Activated T-cell treated with anti-CD3 and anti-CD28 coated beads for 1 hour (primary cell): ENCODE data around the gene FREM2.

Experiments used
- DNase-seq: peaks from one replicate; pipeline ENCODE4 v3.0.0-alpha.2; 2020; ENCODE audit warnings: low read depth

The FREM2 gene

DNA sequence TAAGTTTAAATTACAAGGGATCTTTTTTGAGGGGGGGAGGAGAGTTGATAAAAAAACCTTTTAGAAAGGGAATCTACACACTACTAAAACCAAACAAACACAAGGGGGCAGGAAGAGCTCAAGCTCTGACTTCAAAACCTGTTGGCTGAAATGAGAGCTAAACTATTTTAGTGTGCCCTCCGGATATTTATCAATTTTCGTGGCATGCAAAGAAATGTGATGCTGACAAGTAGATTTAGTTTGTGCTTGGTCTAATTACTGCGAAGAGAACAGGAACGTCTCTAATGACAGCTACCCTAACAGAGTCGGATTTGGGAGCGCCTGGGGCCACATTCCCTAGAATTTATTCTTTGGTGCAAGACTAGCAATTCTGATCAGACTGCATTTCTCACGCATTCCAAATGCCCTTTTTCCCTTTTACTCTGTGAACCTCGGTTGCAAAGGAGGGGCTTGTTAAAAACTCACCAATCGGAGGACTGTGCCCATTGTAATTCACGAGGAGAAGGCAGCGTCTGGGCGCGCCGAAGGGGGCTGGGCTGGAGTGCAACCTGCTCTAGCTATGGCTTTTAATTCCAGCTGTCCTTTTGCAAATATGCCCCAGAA is 802 bp upstream of the FREM2 start:
- no peak for DNase-seq

DNA sequence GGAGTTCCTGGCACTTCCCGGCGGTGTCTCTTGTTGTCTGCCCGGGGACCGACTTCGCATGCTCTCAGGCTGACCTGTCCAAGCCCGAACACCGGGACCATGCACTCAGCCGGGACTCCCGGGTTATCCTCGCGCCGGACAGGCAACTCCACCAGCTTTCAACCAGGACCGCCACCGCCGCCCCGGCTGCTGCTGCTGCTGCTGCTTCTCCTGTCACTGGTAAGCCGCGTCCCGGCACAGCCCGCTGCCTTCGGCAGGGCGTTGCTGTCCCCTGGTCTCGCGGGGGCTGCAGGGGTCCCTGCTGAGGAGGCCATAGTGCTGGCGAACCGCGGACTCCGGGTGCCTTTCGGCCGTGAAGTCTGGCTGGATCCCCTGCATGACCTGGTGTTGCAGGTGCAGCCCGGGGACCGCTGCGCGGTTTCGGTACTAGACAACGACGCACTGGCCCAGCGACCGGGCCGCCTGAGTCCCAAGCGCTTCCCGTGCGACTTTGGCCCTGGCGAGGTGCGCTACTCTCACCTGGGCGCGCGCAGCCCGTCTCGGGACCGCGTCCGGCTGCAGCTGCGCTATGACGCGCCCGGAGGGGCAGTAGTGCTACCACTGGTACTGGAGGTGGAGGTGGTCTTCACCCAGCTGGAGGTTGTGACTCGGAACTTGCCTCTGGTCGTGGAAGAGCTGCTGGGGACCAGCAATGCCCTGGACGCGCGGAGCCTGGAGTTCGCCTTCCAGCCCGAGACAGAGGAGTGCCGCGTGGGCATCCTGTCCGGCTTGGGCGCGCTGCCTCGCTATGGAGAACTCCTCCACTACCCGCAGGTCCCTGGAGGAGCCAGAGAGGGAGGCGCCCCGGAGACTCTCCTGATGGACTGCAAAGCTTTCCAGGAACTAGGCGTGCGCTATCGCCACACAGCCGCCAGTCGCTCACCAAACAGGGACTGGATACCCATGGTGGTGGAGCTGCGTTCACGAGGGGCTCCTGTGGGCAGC is 661 bp downstream of the FREM2 start:
- no peak for DNase-seq

DNA sequence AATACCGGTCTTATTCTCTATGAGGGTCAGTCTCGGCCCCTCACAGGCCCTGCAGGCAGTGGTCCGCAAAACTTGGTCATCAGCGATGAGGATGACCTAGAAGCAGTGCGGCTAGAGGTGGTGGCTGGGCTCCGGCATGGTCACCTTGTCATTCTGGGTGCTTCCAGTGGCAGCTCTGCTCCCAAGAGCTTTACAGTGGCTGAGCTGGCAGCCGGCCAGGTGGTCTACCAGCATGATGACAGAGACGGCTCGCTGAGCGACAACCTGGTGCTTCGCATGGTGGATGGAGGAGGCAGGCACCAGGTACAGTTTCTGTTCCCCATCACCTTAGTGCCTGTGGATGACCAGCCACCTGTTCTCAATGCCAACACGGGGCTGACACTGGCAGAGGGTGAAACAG is 1.8 kb downstream of the FREM2 start:
- no peak for DNase-seq

DNA sequence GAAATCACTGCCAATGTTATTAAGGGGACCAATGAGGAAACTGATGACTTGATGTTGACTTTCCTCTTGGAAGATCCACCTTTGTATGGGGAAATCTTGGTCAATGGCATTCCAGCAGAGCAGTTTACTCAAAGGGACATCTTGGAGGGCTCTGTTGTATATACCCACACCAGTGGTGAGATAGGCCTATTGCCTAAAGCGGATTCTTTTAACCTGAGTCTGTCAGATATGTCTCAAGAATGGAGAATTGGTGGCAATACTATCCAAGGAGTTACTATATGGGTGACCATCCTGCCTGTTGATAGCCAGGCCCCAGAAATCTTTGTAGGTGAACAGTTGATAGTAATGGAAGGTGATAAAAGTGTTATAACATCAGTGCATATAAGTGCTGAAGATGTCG is 3.4 kb downstream of the FREM2 start:
- no peak for DNase-seq

DNA sequence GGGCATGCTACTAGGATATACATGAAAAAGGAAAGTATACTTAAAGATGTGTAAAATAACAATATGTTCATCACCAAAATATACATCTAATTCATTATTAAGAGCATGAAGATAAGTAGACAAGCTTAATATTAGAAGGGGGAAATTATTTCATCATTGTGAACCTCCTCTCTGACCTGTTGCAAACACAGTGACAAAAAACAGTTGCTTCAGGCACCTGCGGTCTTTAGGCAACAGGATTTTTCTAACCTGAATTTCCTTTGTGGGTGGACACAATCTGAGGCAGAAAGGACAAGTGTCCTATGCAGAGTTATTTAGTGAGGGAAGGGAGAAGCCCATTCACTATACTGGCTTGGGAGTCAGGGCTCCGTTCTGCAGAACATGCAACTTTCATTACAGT is 6.3 kb downstream of the FREM2 start:
- DNase-seq = no peak

- no peak for DNase-seq
Measured at GRCh38 chr13:38693641-38694040, 6.8 kb downstream of the FREM2 start.

- DNase-seq = no peak
Measured at GRCh38 chr13:38697197-38697596, 10.3 kb downstream of the FREM2 start.

DNA sequence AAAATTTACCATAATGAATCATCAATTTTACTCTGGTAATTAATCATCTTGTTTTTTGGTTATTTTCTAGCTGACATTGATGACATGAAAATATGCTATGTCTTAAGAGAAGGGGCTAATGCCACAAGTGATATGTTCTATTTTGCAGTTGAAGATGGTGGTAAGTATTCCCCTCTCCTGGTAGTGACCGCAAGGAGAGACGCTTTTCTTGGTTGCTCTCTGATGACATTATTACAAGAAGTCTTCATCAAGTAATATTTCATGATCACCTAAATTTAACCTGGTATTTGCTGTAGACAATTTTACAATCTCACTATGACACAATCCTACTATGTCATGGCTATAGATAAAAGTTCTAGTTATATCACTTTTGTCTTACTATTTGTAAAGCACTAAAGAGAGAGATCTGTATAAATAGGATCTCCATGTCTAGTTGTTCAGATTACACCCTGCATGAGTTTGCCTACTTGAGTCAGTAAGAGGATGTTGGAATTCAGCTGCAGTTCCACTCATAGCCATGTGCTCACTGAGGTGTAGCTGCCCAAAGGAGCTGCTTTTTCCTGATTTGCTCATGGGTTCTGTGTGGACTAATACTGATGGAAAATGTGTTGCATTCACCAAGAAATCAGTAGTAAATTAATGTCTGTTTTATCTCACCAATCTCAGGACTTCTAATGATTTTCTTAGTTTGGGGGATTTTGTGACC is 10.9 kb downstream of the FREM2 start:
- no peak for DNase-seq

- DNase-seq = no peak
Measured at GRCh38 chr13:38700051-38700450, 13.2 kb downstream of the FREM2 start.

DNA sequence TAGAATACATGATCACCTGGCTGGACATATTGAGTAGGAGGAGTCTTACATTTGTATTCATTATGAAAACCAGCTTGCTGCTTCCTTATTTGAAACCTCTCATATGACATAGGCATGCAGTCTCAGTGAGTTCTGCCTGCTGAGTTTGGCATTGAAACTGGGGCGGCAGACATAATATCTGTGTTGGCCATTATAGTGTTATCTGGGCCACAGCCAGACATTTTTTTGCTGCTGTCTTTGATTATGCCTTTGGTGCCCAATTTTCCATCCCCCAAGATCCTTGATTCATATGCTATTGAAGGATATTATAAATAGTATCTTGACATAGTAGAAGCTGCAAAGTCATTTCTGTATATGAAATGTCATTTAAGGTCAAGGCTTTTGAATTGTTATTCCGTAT is 15.8 kb downstream of the FREM2 start:
- no peak for DNase-seq

- DNase-seq = no peak
Measured at GRCh38 chr13:38703255-38703654, 16.4 kb downstream of the FREM2 start.

- no peak for DNase-seq
Measured at GRCh38 chr13:38705365-38705764, 18.5 kb downstream of the FREM2 start.

- no peak for DNase-seq
Measured at GRCh38 chr13:38707460-38707859, 20.6 kb downstream of the FREM2 start.

GRCh38 chr13:38713046-38713445 is 26.2 kb downstream of the FREM2 start:
- DNase-seq = no peak

- no peak for DNase-seq
Measured at GRCh38 chr13:38718374-38718773, 31.5 kb downstream of the FREM2 start.

DNA sequence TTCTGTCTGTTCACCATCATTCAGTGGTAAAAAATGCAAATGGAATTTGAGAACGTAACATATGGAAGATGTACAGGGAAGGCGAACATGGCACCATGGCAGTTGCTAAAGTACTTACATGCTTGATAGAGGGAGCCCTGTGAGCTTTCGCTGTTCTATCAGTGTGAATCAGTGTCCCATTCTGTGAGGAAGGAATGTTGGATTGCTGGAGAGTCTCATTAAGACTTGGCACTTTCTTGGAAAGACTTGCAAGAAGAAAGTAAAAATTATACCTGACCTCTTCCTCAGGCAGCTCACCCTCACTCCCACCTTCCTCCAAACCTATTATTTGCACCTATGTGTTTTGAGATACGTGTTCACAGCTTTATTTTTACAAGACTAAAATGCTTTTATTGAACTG is 43.5 kb downstream of the FREM2 start:
- DNase-seq = no peak

DNA sequence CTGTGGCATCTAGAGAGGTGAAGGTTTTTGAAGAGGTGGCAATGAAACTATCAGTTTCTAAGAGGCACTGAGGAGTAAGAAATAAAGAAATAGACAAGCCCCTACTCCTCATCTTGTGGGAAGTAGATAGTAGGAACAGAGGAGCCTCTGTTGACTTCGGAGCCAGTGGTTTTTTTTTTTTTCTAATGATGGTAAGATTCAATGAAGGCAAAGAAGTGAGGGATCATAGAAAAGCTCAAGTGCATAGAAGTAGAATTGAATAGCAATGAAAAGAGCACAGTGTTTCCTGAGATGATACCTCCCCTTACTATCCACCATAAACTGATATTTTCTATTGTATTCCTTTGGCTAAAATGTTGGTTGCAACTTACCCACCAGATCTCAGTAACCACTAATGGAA is 46.3 kb downstream of the FREM2 start:
- DNase-seq = no peak

GRCh38 chr13:38735665-38736440 is 49.0 kb downstream of the FREM2 start:
- DNase-seq = no peak

GRCh38 chr13:38743466-38743865 is 56.6 kb downstream of the FREM2 start:
- DNase-seq = no peak

- DNase-seq = no peak
Measured at GRCh38 chr13:38752686-38753085, 65.8 kb downstream of the FREM2 start.

- no peak for DNase-seq
Measured at GRCh38 chr13:38753878-38754277, 67.0 kb downstream of the FREM2 start.

DNA sequence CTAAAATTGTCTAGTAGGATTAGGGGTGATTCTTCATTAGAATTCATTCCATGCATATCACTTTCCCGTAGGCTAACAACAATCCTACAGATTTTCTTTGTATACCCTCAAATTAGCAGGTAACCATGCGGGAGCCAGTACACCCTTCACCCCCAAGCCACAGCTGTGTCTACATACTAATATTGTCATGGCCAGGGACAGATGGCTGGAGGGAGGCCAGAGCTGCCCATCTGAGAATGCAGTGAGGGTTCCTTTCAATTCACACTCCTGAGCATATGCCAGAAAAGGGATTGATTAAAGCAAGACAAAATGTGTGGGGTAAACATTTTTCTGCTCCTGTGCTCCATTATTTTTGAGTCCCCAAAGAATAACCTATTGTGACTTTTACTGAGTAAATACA is 68.9 kb downstream of the FREM2 start:
- DNase-seq = no peak
